HG02642 (cell line): ENCODE data around the gene TMEM125.

Experiments
- ATAC-seq: cut with Tn5 transposase; IDR thresholded peaks from one replicate; pipeline ENCODE4 v1.9.1; 2021; ENCODE audit warnings: mild to moderate bottlenecking; ENCODE audit not compliant: unreplicated experiment, poor library complexity

Gene TMEM125

GRCh38 chr1:43269627-43270375 is at the start of gene TMEM125:
TSS of gene TMEM125 (plus strand) at chr1:43269983. CDS start at chr1:43272723, 2,740 bp downstream.
- no peak for ATAC-seq

- peak; percentile 73 for ATAC-seq
These were observed 48.6 kb upstream of the TMEM125 start for GRCh38 chr1:43220905-43221778.

- ATAC-seq: no peak
These were observed 48.0 kb upstream of the TMEM125 start for GRCh38 chr1:43221797-43222196.

- no peak for ATAC-seq
These were observed 46.9 kb upstream of the TMEM125 start for GRCh38 chr1:43222879-43223278.

GRCh38 chr1:43225168-43225567 is 44.6 kb upstream of the TMEM125 start:
- ATAC-seq: no peak

GRCh38 chr1:43227143-43227764 is 42.5 kb upstream of the TMEM125 start:
- no peak for ATAC-seq

GRCh38 chr1:43229826-43230780 is 39.7 kb upstream of the TMEM125 start:
- ATAC-seq: no peak

- no peak for ATAC-seq
These were observed 37.7 kb upstream of the TMEM125 start for GRCh38 chr1:43232074-43232473.

- no peak for ATAC-seq
These were observed 37.3 kb upstream of the TMEM125 start for GRCh38 chr1:43232482-43232881.

- ATAC-seq: no peak
These were observed 36.2 kb upstream of the TMEM125 start for GRCh38 chr1:43233631-43234030.

GRCh38 chr1:43234267-43234666 is 35.5 kb upstream of the TMEM125 start:
- ATAC-seq: no peak

GRCh38 chr1:43235040-43235439 is 34.7 kb upstream of the TMEM125 start:
- ATAC-seq: no peak

GRCh38 chr1:43235451-43236121 is 34.2 kb upstream of the TMEM125 start:
- no peak for ATAC-seq

- ATAC-seq: no peak
These were observed 32.7 kb upstream of the TMEM125 start for GRCh38 chr1:43237121-43237520.

GRCh38 chr1:43238085-43238484 is 31.7 kb upstream of the TMEM125 start:
- no peak for ATAC-seq

- ATAC-seq: no peak
These were observed 30.8 kb upstream of the TMEM125 start for GRCh38 chr1:43238991-43239469.

GRCh38 chr1:43239484-43239883 is 30.3 kb upstream of the TMEM125 start:
- ATAC-seq: no peak

- ATAC-seq: no peak
These were observed 28.4 kb upstream of the TMEM125 start for GRCh38 chr1:43241413-43241836.

- ATAC-seq: no peak
These were observed 26.5 kb upstream of the TMEM125 start for GRCh38 chr1:43243299-43243698.
